Activated CD8-positive, alpha-beta memory T cell treated with anti-CD3 and anti-CD28 coated beads, Interleukin-2, amount 50 U/mL, for 24 hours (primary cell): ENCODE measurements around the gene TRPV2.

Experiments
- DNase-seq: peaks from one replicate; pipeline ENCODE4 v3.0.0-alpha.2; 2020; ENCODE audit errors: extremely low read depth

Gene TRPV2

GRCh38 chr17:16406742-16407674 is 8.4 kb upstream of the TRPV2 start:
- DNase-seq: no peak

- DNase-seq: no peak
These were observed 7.3 kb upstream of the TRPV2 start for GRCh38 chr17:16407911-16408588.

- DNase-seq: no peak
These were observed 2.0 kb downstream of the TRPV2 start for GRCh38 chr17:16417399-16417798.

GRCh38 chr17:16417896-16418684 is 2.7 kb downstream of the TRPV2 start:
- DNase-seq: no peak

- no peak for DNase-seq
These were observed 3.3 kb downstream of the TRPV2 start for GRCh38 chr17:16418685-16419068.

GRCh38 chr17:16419074-16419928 is 3.9 kb downstream of the TRPV2 start:
- peak; percentile 24 for DNase-seq

- no peak for DNase-seq
These were observed 4.5 kb downstream of the TRPV2 start for GRCh38 chr17:16419929-16420271.

- DNase-seq: no peak
These were observed 7.0 kb downstream of the TRPV2 start for GRCh38 chr17:16422416-16422815.

- DNase-seq: no peak
These were observed 8.0 kb downstream of the TRPV2 start for GRCh38 chr17:16423226-16423872.

- no peak for DNase-seq
These were observed 9.8 kb downstream of the TRPV2 start for GRCh38 chr17:16425202-16425601.

- no peak for DNase-seq
These were observed 10.6 kb downstream of the TRPV2 start for GRCh38 chr17:16425698-16426659.

- DNase-seq: no peak
These were observed 11.6 kb downstream of the TRPV2 start for GRCh38 chr17:16427020-16427419.

- DNase-seq: no peak
These were observed 12.9 kb downstream of the TRPV2 start for GRCh38 chr17:16428098-16428882.

- no peak for DNase-seq
These were observed 13.7 kb downstream of the TRPV2 start for GRCh38 chr17:16429083-16429482.

- no peak for DNase-seq
These were observed 15.3 kb downstream of the TRPV2 start for GRCh38 chr17:16430650-16431049.

- DNase-seq: no peak
These were observed 16.6 kb downstream of the TRPV2 start for GRCh38 chr17:16432017-16432416.

GRCh38 chr17:16433514-16433913 is 18.1 kb downstream of the TRPV2 start:
- no peak for DNase-seq

- DNase-seq: no peak
These were observed 19.3 kb downstream of the TRPV2 start for GRCh38 chr17:16434662-16435061.
